Lung (tissue), 12 donors: ENCODE data around the gene ETFA. TPM values are rescaled to one million over a fixed set of nuclear protein-coding genes. Genes with fewer than 3 reads are reported as not detected.
A peak's percentile ranks its signal among the peaks of the same experiment; 100 is the strongest.

Experiments
- ATAC-seq: fragments of 200-7000 bp; cut with Tn5 transposase; one replicate; pipeline ENCODE4 v1.9.1; 2020; ENCODE audit warnings: moderate number of reproducible peaks; ENCODE audit not compliant: insufficient read depth, low FRiP score
- DNase-seq, 3 donors: peaks; one replicate each; pipeline ENCODE4 v3.0.0-alpha.2; 2013 to 2017
- H3K27ac ChIP-seq, 2 donors: one replicate each; pipeline ENCODE4 v1.5.1; 2013; ENCODE audit warnings: mild to moderate bottlenecking in 2 of 2, moderate library complexity in 2 of 2, control low read depth in 1 of 2, inconsistent platforms in 1 of 2, low read depth in 1 of 2, low read length in 1 of 2
- H3K27me3 ChIP-seq, 3 donors: one replicate each; pipeline ENCODE4 v1.5.1; 2013; ENCODE audit warnings: low read length in 2 of 3; ENCODE audit not compliant: control insufficient read depth in 3 of 3, insufficient read depth in 3 of 3
- H3K36me3 ChIP-seq, 4 donors: one replicate each; pipeline ENCODE4 v1.5.1; 2013; ENCODE audit warnings: low read length in 4 of 4, mild to moderate bottlenecking in 1 of 4, moderate library complexity in 1 of 4; ENCODE audit not compliant: control insufficient read depth in 4 of 4, insufficient read depth in 4 of 4
- H3K4me1 ChIP-seq, 5 donors: one replicate each; pipeline ENCODE4 v1.5.1; 2013; ENCODE audit warnings: low read length in 5 of 5, mild to moderate bottlenecking in 2 of 5, moderate library complexity in 1 of 5; ENCODE audit not compliant: control insufficient read depth in 5 of 5, insufficient read depth in 5 of 5
- H3K4me3 ChIP-seq: one replicate; pipeline ENCODE4 v1.5.1; 2013; ENCODE audit warnings: mild to moderate bottlenecking, control low read depth, moderate library complexity
- H3K9ac ChIP-seq, 2 donors: one replicate each; pipeline ENCODE4 v1.5.1; 2013; ENCODE audit warnings: low read length in 2 of 2, control low read depth in 1 of 2; ENCODE audit not compliant: insufficient read depth in 1 of 2
- H3K9me3 ChIP-seq, 4 donors: one replicate each; pipeline ENCODE4 v1.5.1; 2013; ENCODE audit warnings: low read length in 3 of 4, mild to moderate bottlenecking in 1 of 4, moderate library complexity in 1 of 4; ENCODE audit not compliant: control insufficient read depth in 4 of 4, insufficient read depth in 3 of 4
- WGBS, 2 donors: extraction: QIAGEN DNeasy Blood & Tissue Kit; methylation state at CpG; one replicate each; pipeline ENCODE4 v1.1.7; 2013; 5-methylcytosine and 5-hydroxymethylcytosine counted together
- polyA plus RNA-seq, 2 donors: library from polyadenylated mRNA; stranded (reverse); fragments of 200-250 nt; gene quantifications; one replicate each; pipeline ENCODE4 v1.2.1, GENCODE V29; 2013
- total RNA-seq, 2 donors: library from RNA; depleted of rRNA in 1 of 2; stranded (reverse); fragments of >200 nt in 1 of 2; gene quantifications; one replicate each; pipeline ENCODE4 v1.2.1, GENCODE V29; 2014 to 2021
- TF ChIP-seq, protein P1 (sequence below): IDR thresholded peaks from 2 replicates; pipeline ENCODE4 v1.5.1; 2012; ENCODE audit warnings: mild to moderate bottlenecking; ENCODE audit errors: control extremely low read depth, extremely low read depth
- donor health status: control.
- donor health status: control.
- donor health status: Bipolar disorder and iron deficiency.
- donor health status: healthy.
- donor health status: DM: yes; HTN: yes; CAD: no.

Gene ETFA
- total and polyA plus RNA-seq, 4 donors: 54.5 to 96.4 (median 83.8) TPM

DNA sequence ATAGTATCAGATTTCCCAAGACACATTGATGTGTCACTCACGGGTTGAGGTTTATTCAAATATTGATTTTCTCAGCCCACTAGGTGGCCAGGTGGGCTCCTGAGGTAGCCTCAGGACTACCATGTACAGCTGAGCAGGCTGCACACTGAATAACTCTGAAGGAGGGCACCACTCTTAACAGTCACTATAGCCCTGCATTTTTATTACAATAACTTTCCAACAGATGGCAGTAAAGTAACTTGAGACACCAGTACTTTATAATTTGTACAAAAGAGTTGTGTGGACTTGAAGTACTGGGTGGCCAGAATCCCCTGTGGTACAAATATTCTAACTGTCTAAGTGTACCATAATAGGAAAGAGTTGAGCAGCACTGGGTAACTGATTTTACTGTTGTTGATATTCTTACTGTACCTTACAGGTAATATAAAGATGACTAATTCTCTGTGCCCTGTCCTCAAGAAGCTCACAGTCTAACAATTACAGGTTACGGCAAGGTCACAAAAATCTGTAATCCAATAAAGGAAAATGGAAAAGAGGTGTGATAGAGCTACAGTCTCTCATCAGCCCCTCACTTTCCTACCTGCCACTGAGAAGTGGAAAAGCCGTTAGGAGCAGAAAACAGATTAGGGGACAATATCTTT lies 76.0 kb downstream of the ETFA start:
- Histone ChIP-seq H3K27ac (no peak overlapping the region), H3K9me3 (no peaks in the 10 kb centered on the region), H3K4me3 (no peak overlapping the region), H3K9ac (no peak overlapping the region), H3K4me1 (peaks cover 0 to 20% (median 4%) of the 10 kb centered on the region in 5 donors), H3K27me3 (no peaks in the 10 kb centered on the region), H3K36me3 (peaks cover 0 to 9% (median 7%) of the 10 kb centered on the region in 4 donors)
- DNase-seq (peak in 2 of 3 donors; percentile 66 to 67), ATAC-seq (no peak)
- 85 to 90% methylated on average over 3 of the region's 3 CpGs for WGBS, 2 donors
- TF ChIP-seq, protein P1, sequence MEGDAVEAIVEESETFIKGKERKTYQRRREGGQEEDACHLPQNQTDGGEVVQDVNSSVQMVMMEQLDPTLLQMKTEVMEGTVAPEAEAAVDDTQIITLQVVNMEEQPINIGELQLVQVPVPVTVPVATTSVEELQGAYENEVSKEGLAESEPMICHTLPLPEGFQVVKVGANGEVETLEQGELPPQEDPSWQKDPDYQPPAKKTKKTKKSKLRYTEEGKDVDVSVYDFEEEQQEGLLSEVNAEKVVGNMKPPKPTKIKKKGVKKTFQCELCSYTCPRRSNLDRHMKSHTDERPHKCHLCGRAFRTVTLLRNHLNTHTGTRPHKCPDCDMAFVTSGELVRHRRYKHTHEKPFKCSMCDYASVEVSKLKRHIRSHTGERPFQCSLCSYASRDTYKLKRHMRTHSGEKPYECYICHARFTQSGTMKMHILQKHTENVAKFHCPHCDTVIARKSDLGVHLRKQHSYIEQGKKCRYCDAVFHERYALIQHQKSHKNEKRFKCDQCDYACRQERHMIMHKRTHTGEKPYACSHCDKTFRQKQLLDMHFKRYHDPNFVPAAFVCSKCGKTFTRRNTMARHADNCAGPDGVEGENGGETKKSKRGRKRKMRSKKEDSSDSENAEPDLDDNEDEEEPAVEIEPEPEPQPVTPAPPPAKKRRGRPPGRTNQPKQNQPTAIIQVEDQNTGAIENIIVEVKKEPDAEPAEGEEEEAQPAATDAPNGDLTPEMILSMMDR: no peak

DNA sequence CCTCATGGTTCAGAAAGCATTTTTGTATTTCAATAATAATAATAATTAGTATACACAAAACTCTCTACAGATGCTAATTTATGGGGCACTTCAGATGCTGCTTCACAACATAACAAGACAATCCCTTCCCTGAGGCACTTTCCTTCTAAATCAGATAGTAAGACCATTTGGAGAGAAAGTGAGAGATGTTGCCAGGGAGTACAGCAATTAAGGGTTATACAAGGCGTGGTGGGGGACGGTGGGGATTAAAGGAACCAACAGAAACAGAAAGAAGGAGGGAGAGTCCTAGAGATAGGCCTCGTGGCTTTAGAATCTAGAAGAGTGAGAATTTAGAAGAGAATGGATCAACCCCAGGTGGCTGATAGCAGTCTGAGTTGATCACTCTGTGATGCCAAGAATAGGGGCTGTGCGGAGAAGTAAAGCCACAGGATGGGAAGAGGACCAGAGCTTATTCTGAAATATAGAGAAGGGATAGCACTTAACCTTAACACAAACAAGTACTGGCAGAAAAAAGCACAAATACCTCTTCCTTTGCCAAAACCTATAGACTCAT lies 76.9 kb downstream of the ETFA start:
- peaks cover 0 to 20% (median 4%) of the 10 kb centered on the region in 5 donors for H3K4me1 ChIP-seq
- H3K36me3 ChIP-seq: peaks cover 0 to 12% (median 7%) of the 10 kb centered on the region in 4 donors
- H3K27me3 ChIP-seq: no peaks in the 10 kb centered on the region
- H3K4me3 ChIP-seq: no peak overlapping the region
- ATAC-seq (no peak), DNase-seq (no peak)
- H3K9ac ChIP-seq: no peak overlapping the region
- whole genome bisulfite sequencing, 2 donors: 88 to 96% methylated on average over 4 of the region's 4 CpGs
- no peak overlapping the region for H3K27ac ChIP-seq
- no peaks in the 10 kb centered on the region for H3K9me3 ChIP-seq
- TF ChIP-seq, protein P1: no peak

DNA sequence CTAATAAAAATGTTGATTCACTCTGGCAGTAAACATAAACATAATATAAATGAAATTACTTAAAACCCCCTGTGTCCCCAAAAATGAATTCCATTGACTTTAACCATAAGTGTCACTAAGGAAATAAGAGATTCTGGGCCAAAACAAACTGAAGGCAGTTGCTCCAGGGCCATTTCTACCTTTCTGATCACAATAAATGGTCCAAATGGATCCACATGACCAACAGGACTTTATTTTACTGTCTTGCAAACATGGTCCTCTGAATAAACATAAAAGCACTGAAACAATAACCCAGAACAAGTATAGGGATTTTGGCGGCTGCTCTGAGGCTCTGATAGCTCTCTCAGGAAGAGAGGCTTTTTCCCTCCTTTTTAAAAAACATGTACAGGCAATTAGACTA lies 77.3 kb downstream of the ETFA start:
- Histone ChIP-seq H3K4me1 (peaks cover 0 to 16% (median 4%) of the 10 kb centered on the region in 5 donors), H3K4me3 (no peak overlapping the region), H3K9ac (no peak overlapping the region), H3K9me3 (no peaks in the 10 kb centered on the region), H3K36me3 (peaks cover 0 to 15% (median 7%) of the 10 kb centered on the region in 4 donors), H3K27ac (no peak overlapping the region), H3K27me3 (no peaks in the 10 kb centered on the region)
- 91 to 95% methylated on average over 1 of the region's 1 CpG for WGBS, 2 donors
- TF ChIP-seq, protein P1: no peak
- ATAC-seq (no peak), DNase-seq (no peak)
